Esophagus squamous epithelium (tissue), 5 donors: ENCODE results near the gene MSX2. TPM values are rescaled to one million over a fixed set of nuclear protein-coding genes. Genes with fewer than 3 reads are reported as not detected.

ENCODE experiments used
- DNase-seq: peaks from one replicate; lab custom pipeline; 2025; lab: John Stamatoyannopoulos, UW
- H3K27ac ChIP-seq, 4 donors: fragments of 200-600 bp; sonication (generic); one replicate each; pipeline ENCODE4 v1.5.1; 2016 to 2019; ENCODE audit warnings: mild to moderate bottlenecking in 1 of 4
- H3K27me3 ChIP-seq, 4 donors: fragments of 200-600 bp; sonication (generic); 1 replicate in 3 of 4; 2 replicates in 1 of 4; pipeline versions ENCODE4 v1.5.1 to v1.6.0; 2017 to 2021; ENCODE audit warnings: antibody characterized with exemption in 1 of 4
- H3K36me3 ChIP-seq, 3 donors: fragments of 200-600 bp; sonication (generic); one replicate each; pipeline ENCODE4 v1.5.1; 2016 to 2019
- H3K4me1 ChIP-seq, 3 donors: fragments of 200-600 bp; sonication (generic); one replicate each; pipeline ENCODE4 v1.5.1; 2017 to 2019
- H3K4me3 ChIP-seq, 4 donors: fragments of 200-600 bp; sonication (generic); 1 replicate in 3 of 4; 2 replicates in 1 of 4; pipeline ENCODE4 v1.5.1; 2016 to 2019; ENCODE audit warnings: mild to moderate bottlenecking in 2 of 4, moderate library complexity in 1 of 4
- H3K9me3 ChIP-seq, 3 donors: fragments of 200-600 bp; sonication (generic); one replicate each; pipeline ENCODE4 v1.5.1; 2016 to 2019
- CTCF ChIP-seq, 6 experiments: fragments of 450-650 bp in 4 of 6; fragments of 200-600 bp in 2 of 6; sonication (generic) in 2 of 6; IDR thresholded peaks; one replicate each; pipeline ENCODE4 v1.5.1; 2016 to 2019; ENCODE audit warnings: antibody characterized with exemption in 6 of 6, mild to moderate bottlenecking in 4 of 6, moderate library complexity in 4 of 6
- POLR2A ChIP-seq, 4 donors: fragments of 450-650 bp; IDR thresholded peaks; one replicate each; pipeline ENCODE4 v1.6.1; 2017; ENCODE audit warnings: antibody characterized with exemption in 4 of 4, mild to moderate bottlenecking in 4 of 4, moderate library complexity in 3 of 4
- WGBS, 2 donors: methylation state at CpG; one replicate each; pipeline ENCODE4 v1.1.5; 2018; 5-methylcytosine and 5-hydroxymethylcytosine counted together
- intact Hi-C: fragments of 100-400 bp; cut with DNase I; formaldehyde crosslinking; loops from one replicate; pipeline ENCODE4 v1.15.0; 2022
- total RNA-seq, 4 donors: library from RNA; depleted of rRNA; stranded (reverse); fragments of >200 nt; gene quantifications; one replicate each; pipeline ENCODE4 v1.1.0, GENCODE V29; 2016
- donor health status: DM: yes; HTN: yes; CAD: no.

MSX2 gene
- total RNA-seq, 4 donors from 2014 or later: 0.19 to 2.5 (median 1.6) TPM; not detected in 1

- intact Hi-C loops: no loop called here
- no peaks in the 10 kb centered on the region for H3K9me3 ChIP-seq
- H3K4me1 ChIP-seq: peaks cover 7 to 25% (median 12%) of the 10 kb centered on the region in 3 donors
- 20 to 44% methylated on average over 8 to 10 of the region's 10 CpGs for WGBS, 2 donors
- H3K27me3 ChIP-seq: peaks cover 18 to 100% (median 46%) of the 10 kb centered on the region in 4 donors
- H3K27ac ChIP-seq: no peak overlapping the region
- no peak overlapping the region for H3K4me3 ChIP-seq
- DNase-seq: no peak
- no peak for TF ChIP-seq CTCF (IDR thresholded peaks at IDR 0.05)
- TF ChIP-seq POLR2A (IDR thresholded peaks at IDR 0.05): no peak
- no peaks in the 10 kb centered on the region for H3K36me3 ChIP-seq
Observed at GRCh38 chr5:174718880-174719610, 5.3 kb upstream of the MSX2 start.

- DNase-seq: no peak
- no peak overlapping the region for H3K27ac ChIP-seq
- no peak overlapping the region for H3K4me3 ChIP-seq
- WGBS, 2 donors: 14 to 33% methylated on average over 9 to 14 of the region's 19 CpGs
- no peak for TF ChIP-seq POLR2A (IDR thresholded peaks at IDR 0.05)
- no peak for TF ChIP-seq CTCF (IDR thresholded peaks at IDR 0.05)
- no peaks in the 10 kb centered on the region for H3K9me3 ChIP-seq
- H3K36me3 ChIP-seq: no peaks in the 10 kb centered on the region
- H3K4me1 ChIP-seq: peaks cover 7 to 33% (median 12%) of the 10 kb centered on the region in 3 donors
- H3K27me3 ChIP-seq: peaks cover 20 to 100% (median 48%) of the 10 kb centered on the region in 4 donors
- intact Hi-C loops: no loop called here
Observed at GRCh38 chr5:174719793-174720611, 4.4 kb upstream of the MSX2 start.

- Histone ChIP-seq H3K27me3 (peaks cover 26 to 100% (median 51%) of the 10 kb centered on the region in 4 donors), H3K36me3 (no peaks in the 10 kb centered on the region), H3K27ac (no peak overlapping the region), H3K4me1 (peaks cover 7 to 41% (median 12%) of the 10 kb centered on the region in 3 donors), H3K9me3 (no peaks in the 10 kb centered on the region), H3K4me3 (peak overlapping the region in 2 of 4 donors; percentile 10 to 44)
- WGBS, 2 donors: 1 to 20% methylated on average over 6 to 10 of the region's 75 CpGs
- DNase-seq: no peak
- intact Hi-C loops: no loop called here
- TF ChIP-seq POLR2A (IDR thresholded peaks at IDR 0.05): no peak
- no peak for TF ChIP-seq CTCF (IDR thresholded peaks at IDR 0.05)
Observed at GRCh38 chr5:174720612-174721529, 3.5 kb upstream of the MSX2 start.

GRCh38 chr5:174721530-174722432 lies 2.6 kb upstream of the MSX2 start:
- DNase-seq: no peak
- WGBS, 2 donors: 6 to 10% methylated on average over 18 to 19 of the region's 19 CpGs
- H3K9me3 ChIP-seq: no peaks in the 10 kb centered on the region
- no peak for TF ChIP-seq CTCF (IDR thresholded peaks at IDR 0.05)
- no peak for TF ChIP-seq POLR2A (IDR thresholded peaks at IDR 0.05)
- intact Hi-C loops: no loop called here
- H3K27ac ChIP-seq: no peak overlapping the region
- H3K4me3 ChIP-seq: peak overlapping the region in 1 of 4 donors; percentile 44
- peaks cover 26 to 100% (median 50%) of the 10 kb centered on the region in 4 donors for H3K27me3 ChIP-seq
- peaks cover 7 to 44% (median 12%) of the 10 kb centered on the region in 3 donors for H3K4me1 ChIP-seq
- no peaks in the 10 kb centered on the region for H3K36me3 ChIP-seq
